B cell (primary cell): ENCODE data around the gene NEMP1. TPM values are rescaled to one million over a fixed set of nuclear protein-coding genes. Genes with fewer than 3 reads are reported as not detected.
A peak's percentile ranks its signal among the peaks of the same experiment; 100 is the strongest.

Experiments used
- ATAC-seq: fragments of 200-7000 bp; cut with Tn5 transposase; one replicate; pipeline ENCODE4 v1.10.0; 2021; ENCODE audit warnings: low read depth, mild to moderate bottlenecking, moderate number of reproducible peaks, moderate library complexity
- CTCF ChIA-PET: fragments of 350-600 bp; sonication (Branson Sonifier 250); formaldehyde crosslinking; loops from one replicate; lab custom pipeline; 2021; ENCODE audit warnings: antibody characterized with exemption, inconsistent platforms; lab: Charles Lee
- POLR2A ChIA-PET: fragments of 350-600 bp; sonication (Branson Sonifier 250); formaldehyde crosslinking; loops from one replicate; lab custom pipeline; 2021; ENCODE audit warnings: antibody characterized with exemption; lab: Charles Lee
- DNase-seq: peaks from one replicate; pipeline ENCODE4 v3.0.0; 2013
- H2AFZ ChIP-seq: 2 replicates; pipeline ENCODE4 v1.6.1; 2012; ENCODE audit warnings: mild to moderate bottlenecking, low read depth, low read length; ENCODE audit not compliant: insufficient read depth, poor library complexity, severe bottlenecking
- H3K27ac ChIP-seq, 2 donors: 1 replicate in 1 of 2; 2 replicates in 1 of 2; pipeline ENCODE4 v1.5.1; 2012 to 2013; ENCODE audit warnings: low read length in 2 of 2, mild to moderate bottlenecking in 2 of 2, moderate library complexity in 1 of 2
- H3K27me3 ChIP-seq, 4 experiments: fragments of 200-600 bp in 1 of 4; sonication (generic) in 1 of 4; replicated peaks in 1 of 4; 1 replicate in 2 of 4; 2 replicates in 2 of 4; pipeline versions ENCODE4 v1.6.1 to v1.7.0; 2013 to 2016; ENCODE audit warnings: low read length in 3 of 4, mild to moderate bottlenecking in 2 of 4, mixed read lengths in 1 of 4, moderate library complexity in 1 of 4; ENCODE audit not compliant: insufficient read depth in 4 of 4, control insufficient read depth in 3 of 4; ENCODE audit errors: control extremely low read depth in 1 of 4
- H3K36me3 ChIP-seq, 2 experiments: replicated peaks in 1 of 2; 1 replicate in 1 of 2; 2 replicates in 1 of 2; pipeline versions ENCODE4 v1.6.1 to v1.7.1; 2013; ENCODE audit warnings: low read length in 1 of 2; ENCODE audit not compliant: insufficient read depth in 2 of 2, control insufficient read depth in 1 of 2; ENCODE audit errors: control extremely low read depth in 1 of 2, extremely low read depth in 1 of 2
- H3K4me1 ChIP-seq, 2 donors: fragments of 200-600 bp in 1 of 2; sonication (generic) in 1 of 2; 1 replicate in 1 of 2; 2 replicates in 1 of 2; pipeline versions ENCODE4 v1.5.1 to v1.6.1; 2013 to 2017; ENCODE audit warnings: low read length in 2 of 2; ENCODE audit not compliant: control insufficient read depth in 2 of 2, insufficient read depth in 2 of 2
- H3K4me2 ChIP-seq: replicated peaks from 2 replicates; pipeline ENCODE3; 2012; ENCODE audit warnings: mild to moderate bottlenecking, low read depth, low read length; ENCODE audit not compliant: poor library complexity, severe bottlenecking
- H3K4me3 ChIP-seq, 5 experiments: fragments of 200-600 bp in 1 of 5; sonication (generic) in 1 of 5; 1 replicate in 3 of 5; 2 replicates in 2 of 5; pipeline versions ENCODE4 v1.5.1 to v1.7.0; 2011 to 2016; ENCODE audit warnings: low read length in 4 of 5, mild to moderate bottlenecking in 4 of 5, low read depth in 2 of 5, control low read depth in 1 of 5, moderate library complexity in 1 of 5; ENCODE audit not compliant: insufficient read depth in 1 of 5; ENCODE audit errors: control extremely low read depth in 1 of 5, extremely low read depth in 1 of 5
- H3K79me2 ChIP-seq: fragments of 200-600 bp; sonication (generic); one replicate; pipeline ENCODE4 v1.6.0; 2016; ENCODE audit warnings: low read length; ENCODE audit not compliant: control insufficient read depth, insufficient read depth
- H3K9ac ChIP-seq: fragments of 200-600 bp; sonication (generic); 2 replicates; pipeline ENCODE4 v1.6.1; 2017; ENCODE audit warnings: mild to moderate bottlenecking, low read length, moderate library complexity
- H3K9me3 ChIP-seq, 3 donors: one replicate each; pipeline versions ENCODE4 v1.6.1 to v1.7.1; 2013; ENCODE audit warnings: low read length in 2 of 3; ENCODE audit not compliant: control insufficient read depth in 2 of 3, insufficient read depth in 1 of 3; ENCODE audit errors: control extremely low read depth in 1 of 3
- H4K20me1 ChIP-seq: 2 replicates; pipeline ENCODE4 v1.6.0; 2012; ENCODE audit warnings: mild to moderate bottlenecking, low read length; ENCODE audit not compliant: insufficient read depth, control insufficient read depth, poor library complexity, severe bottlenecking
- H3K27ac Mint-ChIP-seq: one replicate; pipeline ENCODE4 v1.8.0; 2021; ENCODE audit warnings: mixed read lengths
- H3K27me3 Mint-ChIP-seq: one replicate; pipeline ENCODE4 v1.8.0; 2021; ENCODE audit warnings: mixed read lengths
- H3K4me1 Mint-ChIP-seq: one replicate; pipeline ENCODE4 v1.8.0; 2021; ENCODE audit warnings: mixed read lengths
- H3K4me3 Mint-ChIP-seq: one replicate; pipeline ENCODE4 v1.8.0; 2021; ENCODE audit warnings: mixed read lengths
- H3K9me3 Mint-ChIP-seq: one replicate; pipeline ENCODE4 v1.8.0; 2022; ENCODE audit warnings: mixed read lengths; ENCODE audit not compliant: insufficient read depth
- EZH2 ChIP-seq: IDR thresholded peaks from 2 replicates; pipeline ENCODE4 v1.6.1; 2012; ENCODE audit warnings: borderline replicate concordance, low read depth, mild to moderate bottlenecking, moderate library complexity, low read length; ENCODE audit not compliant: insufficient read depth, poor library complexity, severe bottlenecking
- WGBS: methylation state at CpG from one replicate; pipeline ENCODE4 v1.1.5; 2013; ENCODE audit warnings: missing lambda C conversion rate; ENCODE audit not compliant: insufficient coverage; 5-methylcytosine and 5-hydroxymethylcytosine counted together
- intact Hi-C: fragments of 100-400 bp; cut with micrococcal nuclease; formaldehyde crosslinking; loops from one replicate; pipeline ENCODE4 v1.10.0; 2022
- polyA plus RNA-seq: library from polyadenylated mRNA; depleted of rRNA; stranded (reverse); fragments of >200 nt; gene quantifications from 2 replicates; pipeline ENCODE4 v1.2.3, GENCODE V29; 2012
- total RNA-seq, 2 donors: library from RNA; stranded (reverse); fragments of 120-200 nt in 1 of 2; gene quantifications; 1 replicate in 1 of 2; 2 replicates in 1 of 2; pipeline versions ENCODE4 v1.2.3 to v1.2.4, GENCODE V29; 2013 to 2022
- TF ChIP-seq, protein P1 (sequence below): fragments of 200-600 bp; IDR thresholded peaks from one replicate; pipeline ENCODE4 v1.8.0; 2022; ENCODE audit warnings: antibody characterized with exemption, mild to moderate bottlenecking

The NEMP1 gene
- total and polyA plus RNA-seq, 2 donors (not counting 1 experiment from before 2014, with no cell fraction given), result 13.6 to 35.0 TPM

DNA sequence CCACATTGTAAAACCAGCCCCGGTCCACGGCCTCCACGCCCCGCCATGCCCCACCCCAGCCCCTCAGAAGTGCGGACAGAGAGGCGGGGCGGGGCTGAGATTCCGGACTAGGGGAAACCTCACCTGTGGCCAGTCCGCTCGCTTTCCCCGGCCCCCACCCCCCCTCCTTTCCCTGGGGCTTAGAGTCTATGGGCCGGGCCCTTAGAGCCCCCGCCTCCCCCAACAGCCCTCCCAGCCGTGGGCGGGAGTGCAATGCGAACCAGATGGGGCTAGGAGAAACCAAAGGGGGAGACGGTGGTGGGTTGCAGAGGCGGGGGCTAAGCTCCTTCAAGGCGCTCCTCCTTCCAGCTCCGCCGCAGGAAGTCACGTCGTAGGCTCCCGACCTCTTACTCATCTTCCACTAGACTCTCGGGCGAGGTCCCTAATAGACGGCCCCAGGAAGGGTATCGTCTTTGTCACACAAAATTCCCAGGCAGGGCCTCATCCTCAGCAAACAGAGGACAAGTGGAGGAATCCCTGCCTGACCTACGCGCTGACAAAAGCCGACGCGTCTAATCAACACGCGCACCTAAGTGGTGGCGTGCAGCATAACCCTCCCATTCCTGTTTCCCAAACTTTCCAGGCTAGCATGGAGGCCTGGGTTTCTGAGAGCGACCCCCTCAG is 9.2 kb upstream of the NEMP1 start:
- Mint-ChIP-seq H3K9me3 (no peaks in the 10 kb centered on the region), H3K27ac (peak overlapping the region; percentile 91), H3K4me1 (peaks cover 50% of the 10 kb centered on the region), H3K27me3 (no peaks in the 10 kb centered on the region), H3K4me3 (peak overlapping the region; percentile 92)
- peak overlapping the region; percentile 98 to 99 for H3K27ac ChIP-seq
- ChIA-PET POLR2A (interaction anchor here (0.7 to 4.8 kb wide), 8 partner anchors 9 to 400 kb away, joined by 3 to 139 read pairs (median 8); partner anchors contain the start of genes NEMP1, PTGES3 and STAT6), CTCF (interaction anchor here (15.0 to 18.5 kb wide), 2 partner anchors 13 to 19 kb away, joined by 246 to 406 read pairs; partner anchors contain the start of genes NEMP1 and STAT6)
- H3K9me3 ChIP-seq, result no peaks in the 10 kb centered on the region
- DNase-seq (peak; percentile 89), ATAC-seq (peak; percentile 44)
- H3K4me3 ChIP-seq, result peak overlapping the region; percentile 75 to 100 (median 77)
- H3K79me2 ChIP-seq, result peaks cover 16% of the 10 kb centered on the region
- WGBS, result 1% methylated on average over 26 of the region's 37 CpGs
- TF ChIP-seq, protein P1, sequence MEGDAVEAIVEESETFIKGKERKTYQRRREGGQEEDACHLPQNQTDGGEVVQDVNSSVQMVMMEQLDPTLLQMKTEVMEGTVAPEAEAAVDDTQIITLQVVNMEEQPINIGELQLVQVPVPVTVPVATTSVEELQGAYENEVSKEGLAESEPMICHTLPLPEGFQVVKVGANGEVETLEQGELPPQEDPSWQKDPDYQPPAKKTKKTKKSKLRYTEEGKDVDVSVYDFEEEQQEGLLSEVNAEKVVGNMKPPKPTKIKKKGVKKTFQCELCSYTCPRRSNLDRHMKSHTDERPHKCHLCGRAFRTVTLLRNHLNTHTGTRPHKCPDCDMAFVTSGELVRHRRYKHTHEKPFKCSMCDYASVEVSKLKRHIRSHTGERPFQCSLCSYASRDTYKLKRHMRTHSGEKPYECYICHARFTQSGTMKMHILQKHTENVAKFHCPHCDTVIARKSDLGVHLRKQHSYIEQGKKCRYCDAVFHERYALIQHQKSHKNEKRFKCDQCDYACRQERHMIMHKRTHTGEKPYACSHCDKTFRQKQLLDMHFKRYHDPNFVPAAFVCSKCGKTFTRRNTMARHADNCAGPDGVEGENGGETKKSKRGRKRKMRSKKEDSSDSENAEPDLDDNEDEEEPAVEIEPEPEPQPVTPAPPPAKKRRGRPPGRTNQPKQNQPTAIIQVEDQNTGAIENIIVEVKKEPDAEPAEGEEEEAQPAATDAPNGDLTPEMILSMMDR, result no peak
- TF ChIP-seq EZH2, result no peak
- intact Hi-C loops, result loop anchor here (1.0 to 10.0 kb wide), 8 partner anchors 9 to 667 kb away; partner anchors contain the start of genes BAZ2A, CDK4, DDIT3 and LRP1
- H3K4me2 ChIP-seq, result peak overlapping the region; percentile 90
- H3K9ac ChIP-seq, result peak overlapping the region; percentile 96
- H3K4me1 ChIP-seq, result peaks cover 11 to 33% of the 10 kb centered on the region in 2 donors
- no peaks in the 10 kb centered on the region for H4K20me1 ChIP-seq
- peak overlapping the region; percentile 61 for H2AFZ ChIP-seq
- H3K27me3 ChIP-seq, result no peaks in the 10 kb centered on the region
- H3K36me3 ChIP-seq, result peaks cover 0 to 8% of the 10 kb centered on the region in 2 experiments
